HG03280 (cell line): ENCODE measurements around the gene GLIPR1L2.
"Not testable (repeated sequence)": the region's sequence is repeated elsewhere in the genome, so short reads cannot be mapped to it uniquely, and the experiment has no call there.

Experiments
- ATAC-seq: cut with Tn5 transposase; IDR thresholded peaks from one replicate; pipeline ENCODE4 v1.9.1; 2021; ENCODE audit warnings: mild to moderate bottlenecking, moderate library complexity; ENCODE audit not compliant: unreplicated experiment

Gene GLIPR1L2

GRCh38 chr12:75428767-75429166 lies 37.9 kb downstream of the GLIPR1L2 start:
- no peak for ATAC-seq

- ATAC-seq, result no peak
These were observed 42.0 kb downstream of the GLIPR1L2 start for GRCh38 chr12:75432924-75433323.

DNA sequence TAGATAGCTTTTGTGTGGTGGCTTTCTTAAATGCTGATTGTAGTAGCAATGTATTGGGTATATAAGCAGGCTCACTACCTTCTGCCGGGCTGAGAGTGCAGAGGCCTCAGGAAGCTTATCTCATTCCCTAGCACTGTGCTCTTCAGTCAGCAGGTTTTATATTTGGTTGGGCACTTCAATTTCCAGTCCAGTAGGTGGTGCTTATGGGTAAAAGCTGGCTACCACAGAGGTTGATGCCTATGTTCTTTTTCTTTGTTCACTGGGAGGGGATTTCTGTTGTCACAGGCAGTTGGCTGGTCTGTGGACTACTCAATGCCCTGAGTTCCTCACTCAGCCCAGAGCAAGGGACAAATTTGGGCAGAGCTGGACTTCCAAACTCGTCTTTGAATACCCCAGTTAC lies 46.7 kb downstream of the GLIPR1L2 start:
- ATAC-seq, result no peak

DNA sequence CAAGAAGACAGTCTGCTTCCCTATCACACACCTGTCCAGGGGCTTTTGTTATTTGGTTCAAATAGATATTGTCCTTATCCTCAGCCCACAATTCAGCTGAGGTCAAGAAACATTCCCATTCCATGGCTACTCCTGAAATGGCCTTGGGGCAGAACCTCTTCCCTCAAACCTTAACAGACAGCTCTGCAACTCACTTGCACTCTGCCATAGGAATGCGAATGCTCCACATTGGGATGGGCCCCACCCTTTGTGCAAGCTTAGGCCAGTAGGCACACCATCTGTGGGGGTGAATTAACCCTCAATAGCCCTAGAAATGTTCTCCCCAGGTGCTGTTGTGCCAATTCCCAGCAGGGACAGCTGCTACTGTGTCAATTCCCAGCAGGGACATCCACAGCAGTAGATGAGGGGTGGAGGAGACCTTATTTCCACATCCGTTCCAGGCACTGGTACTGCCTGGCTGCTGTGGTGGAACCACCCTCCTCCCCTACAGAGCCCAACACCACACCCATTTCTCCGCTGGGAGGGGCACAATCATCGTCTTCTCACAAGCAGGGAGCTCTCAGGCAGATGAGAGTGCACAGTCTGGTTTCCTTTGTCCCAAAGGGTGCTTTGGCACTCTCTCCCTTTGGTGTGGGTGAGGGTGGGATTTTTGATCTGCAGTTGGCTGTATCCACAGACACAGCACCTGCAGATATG lies 47.3 kb downstream of the GLIPR1L2 start:
- no peak for ATAC-seq

- ATAC-seq, result no peak
These were observed 48.2 kb downstream of the GLIPR1L2 start for GRCh38 chr12:75439048-75439447.

DNA sequence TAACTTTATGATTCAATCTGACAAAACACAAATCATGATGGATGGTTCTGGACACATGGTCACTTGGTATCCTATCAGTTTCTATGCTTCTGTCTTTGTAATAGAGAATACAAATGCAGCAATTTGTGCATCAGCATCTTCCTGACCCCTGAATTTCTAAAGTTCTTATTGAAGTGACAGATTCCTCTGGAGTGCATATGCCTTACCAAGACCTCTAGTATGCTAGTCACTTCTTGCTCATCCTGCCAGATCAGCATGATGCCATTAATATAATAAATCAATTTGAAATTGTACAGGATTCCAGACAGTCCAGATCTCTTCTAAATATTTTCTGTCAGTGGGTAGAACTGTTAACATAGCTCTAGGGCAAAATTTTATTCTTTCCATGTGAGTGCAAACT lies 49.0 kb downstream of the GLIPR1L2 start:
- ATAC-seq, result no peak

GRCh38 chr12:75441687-75442449 lies 51.0 kb downstream of the GLIPR1L2 start:
- not testable (repeated sequence) for ATAC-seq

DNA sequence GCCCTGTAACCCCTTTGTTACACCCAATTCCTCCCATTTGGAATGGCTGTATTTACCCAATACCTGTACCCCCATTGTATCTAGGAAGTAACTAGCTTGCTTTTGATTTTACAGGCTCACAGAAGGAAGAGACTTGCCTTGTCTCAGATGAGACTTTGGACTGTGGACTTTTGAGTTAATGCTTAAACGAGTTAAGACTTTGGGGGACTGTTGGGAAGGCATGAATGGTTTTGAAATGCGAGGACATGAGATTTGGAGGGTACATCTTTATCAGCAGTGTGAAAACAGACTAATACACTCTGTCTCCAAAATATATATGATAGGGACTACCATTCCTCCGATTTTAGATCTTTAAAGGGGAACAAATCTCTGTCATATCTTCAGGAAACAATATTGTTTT lies 51.6 kb downstream of the GLIPR1L2 start:
- not testable (repeated sequence) for ATAC-seq

DNA sequence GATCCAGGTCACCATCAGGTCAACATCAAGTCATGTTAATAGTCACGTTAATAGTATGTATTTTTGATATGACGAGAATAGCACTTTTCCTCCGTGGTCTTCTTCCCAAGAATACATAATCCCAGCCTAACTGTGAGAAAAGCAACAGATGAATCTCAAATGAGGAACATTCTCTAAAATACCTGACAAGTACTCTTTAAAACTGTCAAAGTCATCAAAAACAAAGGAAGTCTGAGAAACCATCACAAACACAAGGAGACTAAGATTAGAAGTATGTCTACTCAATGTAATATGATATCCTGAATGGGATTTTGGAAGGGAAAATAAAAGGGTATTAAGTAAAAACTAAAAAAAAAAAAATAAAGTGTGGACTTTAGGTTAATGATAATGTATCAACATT lies 52.8 kb downstream of the GLIPR1L2 start:
- ATAC-seq, result no peak

GRCh38 chr12:75444429-75445136 lies 53.7 kb downstream of the GLIPR1L2 start:
- no peak for ATAC-seq

- ATAC-seq, result not testable (repeated sequence)
These were observed 54.2 kb downstream of the GLIPR1L2 start for GRCh38 chr12:75445137-75445507.

DNA sequence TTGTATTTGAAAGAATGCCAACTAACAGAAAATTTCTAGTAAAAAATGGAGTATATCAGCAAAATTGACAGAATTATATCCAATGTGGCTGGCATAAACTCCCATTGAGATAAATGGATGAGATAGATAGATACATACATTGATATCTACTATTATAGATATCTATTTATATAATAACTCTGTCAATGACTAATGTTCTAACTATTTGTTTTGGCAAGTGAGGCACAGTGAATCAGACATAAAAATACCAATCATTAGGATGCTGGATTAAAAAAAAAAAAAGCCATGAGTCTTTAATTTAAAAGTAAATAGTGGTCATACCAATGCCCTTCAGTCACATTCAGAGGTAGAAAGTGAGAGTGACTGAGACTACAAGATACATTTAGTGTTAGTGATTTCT lies 56.0 kb downstream of the GLIPR1L2 start:
- no peak for ATAC-seq

DNA sequence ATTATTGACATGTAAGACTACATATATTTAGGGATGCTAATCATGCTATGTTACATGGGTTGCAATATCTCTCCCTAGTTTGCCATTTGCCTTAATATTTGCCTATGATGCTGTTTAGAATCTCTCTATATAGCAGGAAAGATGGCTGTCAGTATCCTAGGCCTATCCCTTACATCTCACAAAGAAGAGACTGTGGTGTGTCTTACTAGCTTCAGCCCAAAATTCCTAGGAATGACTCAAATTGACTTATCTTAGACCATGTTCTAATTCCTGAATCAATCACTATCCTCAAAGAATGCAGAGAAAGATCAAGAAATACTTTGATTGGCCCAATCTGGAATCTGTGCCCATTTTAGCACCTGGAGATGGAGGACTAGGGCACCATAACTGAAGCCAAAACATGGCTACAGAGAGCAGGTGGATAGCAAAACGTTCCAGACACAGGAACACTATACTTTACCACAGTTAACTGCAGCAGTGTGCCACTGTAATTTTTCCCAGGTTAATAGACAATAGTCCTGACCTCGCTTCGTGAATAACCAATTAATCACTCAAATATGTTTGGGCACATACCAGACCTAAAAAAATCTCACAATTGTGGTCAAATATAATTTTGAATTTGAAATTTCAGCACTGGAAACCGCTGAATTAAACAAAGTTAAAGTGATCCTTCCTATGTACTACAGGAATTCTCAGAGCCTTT lies 57.0 kb downstream of the GLIPR1L2 start:
- no peak for ATAC-seq

DNA sequence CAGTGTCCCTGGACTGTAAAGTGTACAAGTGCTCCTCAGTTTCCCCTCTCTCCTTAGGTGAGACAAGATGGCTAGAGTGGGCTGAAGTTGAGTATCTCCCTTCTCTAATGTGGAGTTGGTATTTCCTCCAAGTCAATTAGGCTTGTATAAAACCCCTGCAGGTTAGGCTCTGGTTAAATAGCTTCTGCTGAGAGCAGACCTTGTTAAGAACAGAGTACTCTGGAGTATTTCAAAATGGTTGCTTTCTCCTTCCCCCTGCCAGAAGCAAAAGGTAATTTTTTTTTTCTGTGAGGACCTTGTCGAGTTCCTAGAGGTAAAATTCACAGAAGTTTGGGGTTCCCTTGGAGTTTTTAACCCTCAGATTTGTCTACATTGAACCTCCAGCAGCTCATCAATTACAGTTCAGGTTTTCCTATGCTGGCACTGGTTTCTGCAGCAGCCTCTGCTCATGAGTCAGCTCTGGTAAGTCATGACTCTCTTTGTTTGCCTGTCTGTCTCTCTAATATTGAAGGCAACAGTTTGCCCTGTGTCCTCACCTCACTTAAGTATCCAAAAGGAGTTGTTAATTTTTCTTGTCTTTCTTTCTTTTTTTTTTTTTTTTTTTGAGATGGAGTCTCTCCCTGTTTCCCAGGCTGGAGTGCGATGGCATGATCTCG lies 61.9 kb downstream of the GLIPR1L2 start:
- no peak for ATAC-seq

- no peak for ATAC-seq
These were observed 65.0 kb downstream of the GLIPR1L2 start for GRCh38 chr12:75455839-75456238.

DNA sequence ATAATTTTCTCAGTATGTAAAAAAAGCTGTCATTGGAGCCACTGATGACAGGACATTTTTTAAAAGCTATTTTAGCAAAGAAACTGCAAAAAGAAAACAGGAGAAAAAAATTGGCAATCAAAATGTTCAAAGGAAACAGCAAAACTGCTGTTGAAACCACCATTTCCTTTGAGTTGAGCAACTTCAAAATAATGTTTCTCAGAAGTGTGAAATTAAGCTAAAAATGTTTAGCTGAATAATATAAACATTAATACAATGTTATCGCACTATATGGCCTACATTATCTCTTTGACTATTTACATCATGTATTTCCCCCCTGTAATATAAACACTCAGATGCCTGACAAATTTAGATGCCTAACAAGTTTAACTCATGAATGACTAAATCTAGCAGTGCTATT lies 66.3 kb downstream of the GLIPR1L2 start:
- no peak for ATAC-seq

- ATAC-seq, result not testable (repeated sequence)
These were observed 67.0 kb downstream of the GLIPR1L2 start for GRCh38 chr12:75457866-75458265.

DNA sequence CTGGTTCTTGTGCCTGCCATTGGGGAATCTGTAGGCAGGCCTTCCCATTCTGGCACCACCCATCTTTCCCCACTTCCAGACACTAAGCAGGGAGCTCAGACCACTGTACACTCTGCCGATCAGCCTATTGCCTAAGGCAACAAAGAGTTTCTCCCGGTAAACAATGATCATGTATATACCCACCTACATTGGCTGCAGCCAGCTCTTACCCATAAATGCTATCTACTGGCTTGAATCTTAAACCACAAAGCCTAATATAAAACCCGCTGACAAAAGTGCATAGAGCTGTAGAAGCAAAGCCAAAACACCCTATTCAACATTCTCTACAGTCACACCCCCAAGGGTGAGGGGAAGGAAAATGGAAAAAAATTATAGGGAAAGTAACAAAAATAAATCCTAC lies 68.9 kb downstream of the GLIPR1L2 start:
- ATAC-seq, result no peak

- ATAC-seq, result no peak
These were observed 69.3 kb downstream of the GLIPR1L2 start for GRCh38 chr12:75460204-75460603.
